ENCODE data around the gene APOL6.
A peak's percentile ranks its signal among the peaks of the same experiment; 100 is the strongest.
"Not testable (repeated sequence)": the region's sequence is repeated elsewhere in the genome, so short reads cannot be mapped to it uniquely, and the experiment has no call there.

The APOL6 gene

DNA sequence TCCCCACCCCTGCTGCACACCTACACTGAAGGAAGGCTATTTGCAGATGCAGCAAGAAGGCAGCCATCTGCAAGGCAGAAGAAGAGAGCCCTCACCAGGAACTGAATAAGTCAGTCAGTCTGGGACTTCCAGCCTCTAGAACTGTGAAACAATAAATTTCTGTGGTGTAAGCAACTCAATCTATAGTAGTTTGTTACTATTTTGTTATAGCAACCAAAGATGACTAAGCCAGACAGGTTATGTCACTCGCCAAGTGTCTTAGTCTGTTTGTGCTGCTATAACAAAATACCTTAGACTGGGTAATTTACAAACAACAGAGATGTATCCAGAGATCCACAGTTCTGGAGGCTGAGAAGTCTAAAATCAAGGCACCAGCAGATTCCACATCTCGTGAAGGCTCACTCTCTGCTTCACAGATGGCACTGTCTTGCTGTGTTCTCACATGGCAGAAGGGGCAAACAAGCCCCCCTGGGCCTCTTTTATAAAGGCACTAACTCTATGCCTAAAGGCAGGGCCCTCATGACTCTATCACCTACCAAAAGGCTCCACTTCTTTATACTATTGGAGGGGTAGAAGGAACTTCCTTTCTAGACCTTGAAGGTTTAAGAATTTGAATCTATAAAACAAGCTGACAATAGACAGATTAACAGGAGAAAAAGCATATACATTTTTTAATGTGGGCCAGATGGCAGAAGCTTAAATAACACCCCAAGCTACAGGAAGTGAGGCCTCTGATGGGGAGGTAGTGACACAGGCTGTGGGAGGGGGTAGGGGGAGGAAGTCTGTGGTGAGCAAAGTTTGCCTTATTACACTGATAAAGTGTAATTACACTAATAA is 12.3 kb downstream of the APOL6 start:
- in situ Hi-C loops (cut with HindIII; ENCODE audit: low pct_ligation_motif_present, low pct_unique_long_range_greater_than_20kb, low sequenced_read_pairs): no loop called here
- DNase-seq: no peak

DNA sequence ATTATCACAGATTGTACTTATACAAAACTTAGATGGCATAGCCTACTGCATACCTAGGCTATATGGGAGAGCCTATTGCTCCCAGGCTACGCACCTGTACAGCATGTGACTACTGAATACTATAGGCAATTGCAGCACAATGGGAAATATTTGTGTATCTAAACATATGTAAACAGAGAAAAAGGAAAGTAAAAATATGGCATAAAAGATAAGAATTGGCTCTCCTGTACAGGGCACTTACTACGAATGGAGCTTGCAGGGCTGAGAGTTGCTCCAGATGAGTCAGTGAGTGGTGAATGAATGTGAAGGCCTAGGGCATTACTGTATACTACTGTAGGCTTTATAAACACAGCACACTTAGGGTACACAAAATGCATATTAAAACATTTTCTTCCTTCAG is 13.2 kb downstream of the APOL6 start:
- DNase-seq: no peak
- in situ Hi-C loops (cut with HindIII; ENCODE audit: low pct_ligation_motif_present, low pct_unique_long_range_greater_than_20kb, low sequenced_read_pairs): no loop called here

DNA sequence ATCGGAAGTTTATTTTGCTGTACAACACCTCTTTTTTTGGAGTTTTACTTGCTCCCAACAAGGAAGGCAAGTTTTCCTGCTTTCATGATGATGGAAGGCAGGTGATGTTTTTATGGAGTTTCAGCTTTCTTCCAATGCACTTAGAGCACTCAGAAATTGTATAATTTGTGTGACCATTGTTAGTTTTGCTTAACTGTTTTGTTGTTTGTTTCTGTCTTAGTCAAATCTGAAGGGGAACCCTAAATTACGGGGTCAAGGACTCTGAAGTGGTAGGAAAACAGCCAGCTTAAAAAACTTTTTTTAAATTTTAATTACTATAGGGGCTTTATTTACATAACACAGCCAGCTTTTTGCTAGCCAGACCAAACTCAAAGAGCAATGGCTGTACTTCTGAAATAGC is 14.7 kb downstream of the APOL6 start:
- DNase-seq: no peak
- in situ Hi-C loops (cut with HindIII; ENCODE audit: low pct_ligation_motif_present, low pct_unique_long_range_greater_than_20kb, low sequenced_read_pairs): no loop called here

DNA sequence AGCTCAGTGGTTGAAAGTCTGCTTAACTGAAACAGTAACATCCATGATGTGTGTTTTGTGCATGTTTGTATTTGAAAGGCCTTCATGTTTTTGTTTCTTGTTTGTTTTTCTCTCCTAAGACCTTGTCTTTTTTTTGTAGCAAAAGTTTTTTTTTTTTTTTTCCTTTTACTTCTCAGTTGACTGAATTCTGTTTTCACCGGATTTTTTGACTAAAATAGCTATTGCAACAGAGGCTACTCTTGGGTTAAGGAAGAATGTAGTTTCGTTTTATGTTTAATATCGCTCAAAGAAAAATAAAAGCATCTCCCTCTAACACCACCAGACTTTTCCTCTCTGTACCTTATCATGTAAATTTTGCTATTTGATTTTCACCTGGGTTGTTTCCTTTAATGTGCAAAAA is 15.1 kb downstream of the APOL6 start:
- in situ Hi-C loops (cut with HindIII; ENCODE audit: low pct_ligation_motif_present, low pct_unique_long_range_greater_than_20kb, low sequenced_read_pairs): no loop called here
- DNase-seq: no peak

DNA sequence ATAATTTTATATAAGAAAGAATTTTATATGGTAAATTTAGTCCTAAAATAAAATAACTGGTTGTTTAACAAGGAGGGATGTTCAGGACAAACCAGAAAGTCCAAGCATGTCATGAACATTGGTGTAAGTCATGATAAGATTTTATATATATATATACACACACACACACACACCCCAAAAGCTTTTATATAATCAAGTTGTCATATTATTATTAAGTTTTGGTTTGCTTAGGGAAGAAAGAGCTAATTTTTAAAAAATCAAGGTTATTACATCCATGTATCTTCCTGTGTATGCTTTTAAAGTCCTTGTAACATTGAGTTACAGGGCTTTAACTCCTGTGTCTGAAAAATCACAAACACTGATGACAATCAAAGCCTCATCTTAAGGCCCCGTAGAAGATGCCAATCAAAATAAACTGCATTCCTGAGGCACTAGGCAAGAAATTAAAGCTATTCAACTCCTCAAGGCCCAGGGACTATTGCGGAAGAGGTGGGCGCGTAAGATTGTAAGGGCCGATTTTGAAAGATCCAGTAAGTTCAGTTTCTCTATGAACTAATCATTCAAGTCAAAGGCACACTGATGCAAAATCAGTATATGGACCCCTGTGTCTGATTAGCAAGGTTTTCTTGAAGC is 16.8 kb downstream of the APOL6 start:
- DNase-seq: peak; percentile 5
- in situ Hi-C loops (cut with HindIII; ENCODE audit: low pct_ligation_motif_present, low pct_unique_long_range_greater_than_20kb, low sequenced_read_pairs): no loop called here

DNA sequence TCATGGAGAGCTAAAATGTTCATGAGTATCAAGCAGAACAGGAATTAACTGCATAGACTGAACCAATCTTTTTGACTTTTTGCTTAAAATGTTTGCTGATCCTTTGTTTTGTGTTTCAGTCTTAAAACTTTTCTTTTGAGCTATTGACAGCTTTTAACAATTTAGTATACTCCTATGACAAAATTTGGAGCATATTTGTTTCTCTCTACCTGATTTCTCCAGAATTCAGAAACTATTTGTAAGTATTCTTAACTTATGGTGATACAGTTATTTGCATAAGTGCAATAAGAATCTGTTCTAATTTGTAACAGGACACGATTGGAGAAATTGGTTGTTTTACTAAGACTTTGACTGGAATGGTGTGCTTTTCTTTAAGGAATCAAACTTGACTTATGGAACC is 18.5 kb downstream of the APOL6 start:
- DNase-seq; in situ Hi-C loops (cut with HindIII; ENCODE audit: low pct_ligation_motif_present, low pct_unique_long_range_greater_than_20kb, low sequenced_read_pairs): not testable (repeated sequence)

DNA sequence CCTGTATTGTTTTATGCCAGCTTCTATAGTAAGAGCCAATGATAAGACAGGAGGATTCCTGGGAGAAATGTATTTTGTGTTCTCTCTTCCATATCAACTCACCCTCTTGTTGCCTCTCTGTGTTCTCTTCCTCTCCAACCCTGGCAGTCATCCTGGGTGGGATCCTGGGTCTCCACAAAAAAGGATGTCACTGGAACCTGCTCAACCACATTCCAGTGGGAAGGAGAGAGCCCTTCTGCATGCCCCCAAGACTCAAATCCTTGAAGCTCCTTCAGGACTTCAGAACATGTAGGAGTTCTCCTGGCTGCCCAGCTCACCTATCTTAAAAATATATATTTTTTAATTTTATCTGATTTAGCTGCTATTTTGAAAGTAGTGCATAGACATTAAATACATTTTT is 26.1 kb downstream of the APOL6 start:
- in situ Hi-C loops (cut with HindIII; ENCODE audit: low pct_ligation_motif_present, low pct_unique_long_range_greater_than_20kb, low sequenced_read_pairs): no loop called here
- no peak for DNase-seq

DNA sequence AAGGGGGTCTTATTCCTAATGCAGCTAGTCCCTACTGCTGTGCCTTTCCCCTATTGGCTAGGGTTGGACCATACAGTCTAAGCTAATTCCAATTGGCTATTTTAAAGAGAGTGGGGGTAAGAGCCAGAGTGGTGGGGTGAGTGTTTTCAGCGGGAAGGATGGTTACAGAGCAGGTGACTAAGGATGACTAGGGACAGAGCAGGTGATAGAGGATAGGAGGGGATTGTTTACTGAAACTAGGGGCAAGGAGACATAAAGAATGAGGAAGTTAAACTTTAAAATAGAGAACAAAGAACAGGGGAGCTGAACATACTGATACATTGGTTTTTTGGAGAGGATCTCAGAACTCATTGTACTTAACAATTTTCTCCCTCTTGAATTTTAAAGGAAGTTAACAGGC is 27.8 kb downstream of the APOL6 start:
- DNase-seq; in situ Hi-C loops (cut with HindIII; ENCODE audit: low pct_ligation_motif_present, low pct_unique_long_range_greater_than_20kb, low sequenced_read_pairs): not testable (repeated sequence)

DNA sequence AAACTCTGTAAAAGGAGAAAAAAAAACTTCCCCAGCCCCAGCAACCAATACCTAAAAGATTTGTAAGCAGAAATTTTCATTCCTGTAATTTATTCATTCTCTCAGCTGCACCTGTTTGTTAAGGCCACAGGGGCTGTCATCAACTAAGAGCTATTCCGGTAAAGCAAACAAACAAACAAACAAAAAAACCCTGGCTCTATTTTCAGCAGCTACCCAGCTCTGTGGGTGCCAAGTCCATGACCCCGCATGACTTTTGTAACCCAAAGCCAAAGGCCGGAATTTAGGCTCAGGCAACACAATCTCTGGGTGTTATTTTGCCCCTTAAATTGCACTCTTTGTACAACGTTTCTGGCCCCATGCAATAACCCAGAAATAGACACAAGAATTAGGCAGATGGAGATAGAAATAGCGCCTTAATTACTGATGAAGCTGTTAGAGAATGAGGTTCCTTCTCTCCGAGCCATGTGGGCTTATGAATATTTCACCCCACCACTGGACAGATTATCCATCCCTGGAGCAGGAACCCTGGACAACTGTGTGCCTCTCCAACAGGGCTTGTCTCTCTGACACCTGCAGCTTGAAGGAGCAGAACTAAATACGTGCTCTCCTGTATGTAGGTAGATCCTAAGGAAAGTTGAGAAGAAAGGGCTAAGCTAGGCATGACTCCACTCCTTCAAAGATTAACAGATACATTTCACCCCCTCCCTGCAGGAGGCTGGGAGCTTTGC is 29.4 kb downstream of the APOL6 start:
- in situ Hi-C loops (cut with HindIII; ENCODE audit: low pct_ligation_motif_present, low pct_unique_long_range_greater_than_20kb, low sequenced_read_pairs): no loop called here
- DNase-seq: no peak

DNA sequence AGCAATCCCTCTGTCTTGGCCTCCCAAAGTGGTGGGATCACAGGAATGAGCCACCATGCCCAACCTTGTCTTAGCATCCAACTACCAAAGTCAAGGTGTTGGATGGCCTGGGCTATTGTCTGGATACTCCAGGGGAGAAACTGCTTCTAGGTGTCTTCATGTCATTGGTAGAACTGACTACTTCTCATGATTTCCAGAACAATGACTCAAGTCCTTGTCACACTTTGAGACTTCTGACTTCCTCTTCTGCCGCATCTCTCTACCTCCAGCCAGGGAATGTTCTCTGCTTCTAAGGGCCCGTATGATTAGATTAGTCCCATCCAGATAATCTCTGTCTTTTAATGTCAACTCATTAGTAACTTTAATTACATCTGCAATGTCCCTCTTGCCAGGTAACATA is 30.6 kb downstream of the APOL6 start:
- no peak for DNase-seq
- in situ Hi-C loops (cut with HindIII; ENCODE audit: low pct_ligation_motif_present, low pct_unique_long_range_greater_than_20kb, low sequenced_read_pairs): no loop called here

DNA sequence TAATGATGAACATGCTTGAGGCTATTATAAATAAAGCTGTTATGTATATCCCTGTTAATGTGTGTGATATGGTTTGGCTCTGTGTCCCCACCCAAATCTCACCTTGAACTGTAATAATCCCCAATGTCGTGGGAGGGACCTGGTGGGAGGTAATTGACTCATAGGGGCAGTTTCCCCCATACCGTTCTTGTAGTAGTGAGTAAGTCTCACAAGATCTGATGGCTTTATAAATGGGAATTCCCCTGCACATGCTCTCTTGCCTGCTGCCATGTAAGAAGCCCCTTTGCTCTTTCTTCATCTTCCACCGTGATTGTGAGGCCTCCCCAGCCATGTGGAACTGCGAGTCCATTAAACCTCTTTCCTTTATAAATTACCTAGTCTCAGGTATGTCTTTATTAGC is 31.2 kb downstream of the APOL6 start:
- in situ Hi-C loops (cut with HindIII; ENCODE audit: low pct_ligation_motif_present, low pct_unique_long_range_greater_than_20kb, low sequenced_read_pairs); DNase-seq: not testable (repeated sequence)

DNA sequence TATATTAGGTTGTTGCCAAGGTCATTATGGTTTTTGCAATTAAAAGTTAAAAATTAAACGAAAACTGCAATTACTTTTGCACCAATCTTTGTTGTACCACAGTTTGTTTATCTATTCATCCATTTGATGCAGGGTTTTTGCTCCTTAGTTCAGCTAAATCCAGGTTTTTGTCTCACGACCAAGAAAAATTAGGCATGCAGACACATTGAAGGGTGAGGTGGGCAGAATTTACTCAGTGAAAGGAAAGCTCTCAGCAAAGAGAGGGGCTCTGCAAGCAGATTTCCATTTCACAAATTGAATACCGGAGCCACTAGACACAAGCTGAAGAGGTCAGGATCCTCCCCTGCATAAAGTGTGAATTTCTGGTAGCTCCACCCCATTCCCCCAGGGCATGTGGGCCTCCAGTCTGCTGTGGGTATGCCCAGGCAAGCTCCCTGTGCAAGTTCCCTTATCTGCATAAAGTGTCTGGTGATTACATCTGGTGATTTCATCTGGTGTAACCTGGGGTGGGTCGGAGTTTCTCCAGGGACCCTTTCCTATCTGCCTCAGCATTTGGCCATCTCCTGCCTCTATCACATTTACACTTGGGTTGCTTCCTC is 33.3 kb downstream of the APOL6 start:
- in situ Hi-C loops (cut with HindIII; ENCODE audit: low pct_ligation_motif_present, low pct_unique_long_range_greater_than_20kb, low sequenced_read_pairs): no loop called here
- no peak for DNase-seq

DNA sequence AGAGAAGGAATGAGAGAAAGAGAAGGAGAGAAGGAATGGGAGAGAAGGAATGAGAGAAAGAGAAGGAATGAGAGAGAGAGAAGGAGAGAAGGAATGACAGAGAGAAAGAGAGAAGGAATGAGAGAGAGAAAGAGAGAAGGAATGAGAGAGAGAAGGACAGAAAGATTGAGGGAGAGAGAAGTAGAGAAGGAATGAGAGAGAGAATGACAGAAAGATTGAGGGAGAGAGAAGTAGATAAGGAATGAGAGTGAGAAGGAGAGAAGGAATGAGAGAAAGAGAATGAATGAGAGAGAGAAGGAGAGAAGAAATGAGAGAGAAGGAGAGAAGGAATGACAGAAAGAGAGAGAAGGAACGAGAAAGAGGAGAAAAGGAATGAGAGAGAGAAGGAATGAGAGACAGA is 35.3 kb downstream of the APOL6 start:
- in situ Hi-C loops (cut with HindIII; ENCODE audit: low pct_ligation_motif_present, low pct_unique_long_range_greater_than_20kb, low sequenced_read_pairs): no loop called here
- DNase-seq: no peak

DNA sequence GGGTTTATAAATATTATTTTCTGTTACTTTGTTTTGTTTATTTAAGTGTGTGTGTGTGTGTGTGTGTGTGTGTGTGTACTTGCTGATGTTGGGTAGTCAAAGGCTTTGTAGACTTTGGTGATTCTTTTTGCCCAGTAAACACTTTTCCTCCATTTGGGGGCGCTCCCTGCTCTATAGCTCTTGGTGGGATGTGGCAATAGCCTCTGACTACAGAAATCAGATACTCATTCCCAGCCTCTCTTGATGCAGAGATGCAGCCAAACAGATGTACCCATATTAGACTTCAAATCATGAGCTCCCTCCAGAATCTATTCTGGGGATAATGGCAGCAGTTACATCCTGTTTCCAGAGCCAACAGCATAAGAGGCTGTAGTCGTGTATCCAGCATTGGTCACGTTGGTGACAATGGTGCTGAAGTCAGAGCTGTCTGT is 36.0 kb downstream of the APOL6 start:
- peak; percentile 12 for DNase-seq
- in situ Hi-C loops (cut with HindIII; ENCODE audit: low pct_ligation_motif_present, low pct_unique_long_range_greater_than_20kb, low sequenced_read_pairs): no loop called here

DNA sequence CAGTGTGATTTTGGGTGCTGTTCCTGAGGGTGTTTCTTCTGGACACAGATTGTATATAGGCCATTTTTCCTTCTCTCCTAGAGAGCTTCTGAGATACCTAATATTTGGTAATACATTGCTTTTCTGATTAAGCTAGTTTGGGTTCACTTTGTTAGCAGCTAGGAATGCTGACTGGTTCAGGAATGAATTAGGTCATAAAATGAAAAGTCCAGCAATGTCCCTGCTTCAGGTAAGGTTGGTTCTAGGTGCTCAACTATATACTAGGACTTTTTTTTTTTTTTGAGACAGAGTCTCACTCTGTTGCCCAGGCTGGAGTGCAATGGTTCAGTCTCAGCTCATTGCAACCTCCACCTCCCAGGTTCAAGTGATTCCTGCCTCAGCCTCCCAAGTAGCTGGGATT is 36.5 kb downstream of the APOL6 start:
- in situ Hi-C loops (cut with HindIII; ENCODE audit: low pct_ligation_motif_present, low pct_unique_long_range_greater_than_20kb, low sequenced_read_pairs): no loop called here
- no peak for DNase-seq

DNA sequence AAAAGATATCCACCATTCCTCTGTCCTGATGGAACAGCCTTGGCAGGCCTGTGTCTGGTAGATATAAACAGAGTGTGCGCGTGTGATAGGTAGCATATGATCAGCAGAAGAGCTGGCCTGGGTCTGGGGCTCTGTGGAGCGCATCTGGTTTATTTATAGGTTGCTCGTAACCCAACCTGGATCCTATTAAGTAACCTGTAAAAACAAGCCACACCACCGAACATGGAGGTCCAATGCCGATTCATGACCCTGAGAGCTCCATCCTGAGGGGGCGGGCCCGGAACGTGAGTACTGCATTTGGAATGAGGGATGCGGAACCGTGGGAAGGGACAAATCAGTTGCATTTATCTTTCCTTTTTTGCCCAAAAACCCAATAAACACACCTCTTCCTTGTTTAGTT is 37.5 kb downstream of the APOL6 start:
- DNase-seq: no peak
- in situ Hi-C loops (cut with HindIII; ENCODE audit: low pct_ligation_motif_present, low pct_unique_long_range_greater_than_20kb, low sequenced_read_pairs): no loop called here

DNA sequence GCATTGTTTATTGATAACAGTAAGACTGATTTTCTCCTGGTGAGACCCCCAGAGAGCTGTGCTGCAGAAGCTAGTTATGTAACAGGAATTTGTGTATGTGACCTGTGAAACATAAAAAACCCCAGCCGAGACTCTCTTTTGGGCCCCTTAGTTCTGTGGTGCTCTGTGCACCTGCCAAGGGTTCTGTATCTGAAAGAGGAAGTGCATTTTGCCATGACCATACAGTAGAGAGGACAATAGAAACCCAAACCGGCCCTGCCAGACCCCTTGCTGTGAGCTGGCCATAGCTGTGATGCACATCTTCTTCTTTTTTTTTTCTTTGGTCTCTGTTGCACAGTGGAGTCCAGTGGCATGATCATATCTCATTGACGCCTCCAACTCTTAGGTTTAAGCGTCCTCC is 38.1 kb downstream of the APOL6 start:
- no peak for DNase-seq

DNA sequence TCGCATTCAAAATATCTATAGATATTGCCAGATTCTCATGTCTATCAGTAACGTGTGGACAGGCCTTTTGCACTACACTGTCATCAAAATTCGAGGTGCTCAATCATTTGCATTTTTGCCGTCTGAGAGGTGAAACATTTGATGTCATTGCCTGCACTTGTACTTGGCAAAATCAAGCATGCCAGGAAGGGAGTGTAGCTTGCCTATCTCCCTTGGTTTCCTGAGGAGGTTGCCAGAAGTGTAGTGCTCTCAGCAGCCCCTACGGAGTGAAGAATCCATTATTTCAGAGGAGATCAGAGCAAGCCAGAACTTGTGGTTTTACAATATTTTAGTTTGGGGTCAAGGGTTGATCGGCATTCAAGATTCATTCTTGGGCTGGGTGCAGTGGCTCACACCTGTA is 39.2 kb downstream of the APOL6 start:
- in situ Hi-C loops (cut with HindIII; ENCODE audit: low pct_ligation_motif_present, low pct_unique_long_range_greater_than_20kb, low sequenced_read_pairs): no loop called here
- no peak for DNase-seq

More for the DNA sequence above, 38.1 kb downstream of the APOL6 start:
- in situ Hi-C loops (cut with HindIII; ENCODE audit: low pct_ligation_motif_present, low pct_unique_long_range_greater_than_20kb, low sequenced_read_pairs): no loop called here

Data from ACHN (cell line).